ENCODE data around the gene FAM13C. TPM values are rescaled to one million over a fixed set of nuclear protein-coding genes. Genes with fewer than 3 reads are reported as not detected.

The FAM13C gene
- total RNA-seq, 1 donor from 2014 or later, result 10.1 TPM

GRCh38 chr10:59324597-59324996 lies 37.8 kb downstream of the FAM13C start:
- Mint-ChIP-seq H3K27ac (no peak overlapping the region), H3K9me3 (peaks cover 8% of the 10 kb centered on the region)

GRCh38 chr10:59323831-59324401 lies 38.4 kb downstream of the FAM13C start:
- Mint-ChIP-seq H3K4me3 (no peak overlapping the region), H3K27ac (peak overlapping the region; percentile 24), H3K9me3 (peaks cover 8% of the 10 kb centered on the region), H3K27me3 (no peaks in the 10 kb centered on the region), H3K36me3 (peaks cover 27% of the 10 kb centered on the region), H3K4me1 (ENCODE audit: unreplicated experiment) (peaks cover 13% of the 10 kb centered on the region)
- TF ChIP-seq CTCF (conservative IDR thresholded peaks at IDR 0.05), result no peak
- no peak for DNase-seq (ENCODE audit: extremely low spot score, unreplicated experiment)

More at GRCh38 chr10:59324597-59324996, 37.8 kb downstream of the FAM13C start:
- no peak for TF ChIP-seq CTCF (conservative IDR thresholded peaks at IDR 0.05)
- Mint-ChIP-seq H3K4me1 (ENCODE audit: unreplicated experiment) (peaks cover 13% of the 10 kb centered on the region), H3K4me3 (no peak overlapping the region), H3K27me3 (no peaks in the 10 kb centered on the region), H3K36me3 (peaks cover 27% of the 10 kb centered on the region)
- DNase-seq (ENCODE audit: extremely low spot score, unreplicated experiment), result no peak

- DNase-seq (ENCODE audit: extremely low spot score, unreplicated experiment), result no peak
- no peaks in the 10 kb centered on the region for H3K27me3 Mint-ChIP-seq
Measured at GRCh38 chr10:59323036-59323459, 39.3 kb downstream of the FAM13C start.

GRCh38 chr10:59322131-59322530 lies 40.2 kb downstream of the FAM13C start:
- Mint-ChIP-seq H3K9me3 (peaks cover 8% of the 10 kb centered on the region), H3K4me1 (ENCODE audit: unreplicated experiment) (peaks cover 13% of the 10 kb centered on the region), H3K36me3 (peaks cover 27% of the 10 kb centered on the region), H3K27ac (peak overlapping the region; percentile 9), H3K27me3 (no peaks in the 10 kb centered on the region), H3K4me3 (peak overlapping the region; percentile 32)
- no peak for DNase-seq (ENCODE audit: extremely low spot score, unreplicated experiment)
- no peak for TF ChIP-seq CTCF (conservative IDR thresholded peaks at IDR 0.05)

More at GRCh38 chr10:59323036-59323459, 39.3 kb downstream of the FAM13C start:
- Mint-ChIP-seq H3K9me3 (peaks cover 8% of the 10 kb centered on the region), H3K36me3 (peaks cover 27% of the 10 kb centered on the region), H3K27ac (peak overlapping the region; percentile 24), H3K4me1 (ENCODE audit: unreplicated experiment) (peaks cover 13% of the 10 kb centered on the region), H3K4me3 (no peak overlapping the region)
- no peak for TF ChIP-seq CTCF (conservative IDR thresholded peaks at IDR 0.05)

GRCh38 chr10:59320355-59320754 lies 42.0 kb downstream of the FAM13C start:
- Mint-ChIP-seq H3K27ac (no peak overlapping the region), H3K4me1 (ENCODE audit: unreplicated experiment) (peaks cover 13% of the 10 kb centered on the region), H3K27me3 (no peaks in the 10 kb centered on the region), H3K36me3 (peaks cover 27% of the 10 kb centered on the region), H3K4me3 (no peak overlapping the region), H3K9me3 (peaks cover 8% of the 10 kb centered on the region)
- no peak for TF ChIP-seq CTCF (conservative IDR thresholded peaks at IDR 0.05)
- DNase-seq (ENCODE audit: extremely low spot score, unreplicated experiment), result no peak

Measured in type B pancreatic cell (in vitro differentiated cells).